ENCODE data around the gene EID2B. TPM values are rescaled to one million over a fixed set of nuclear protein-coding genes. Genes with fewer than 3 reads are reported as not detected.

Gene EID2B
- total and polyA plus RNA-seq, 2 of the 13 experiments (the other 11 are each of a cell fraction or from before 2014, with no cell fraction given) = 2.5 to 3.7 TPM

GRCh38 chr19:39502640-39503417, 29.8 kb downstream of the EID2B start (continued):
- 0 out of 2 replicates have a peak, but pooled peaks have one; percentile 38 for TF ChIP-seq ZNF710 (CRISPR knock-in tag; IDR thresholded peaks at IDR 0.05; ENCODE audit: borderline replicate concordance)
- TF ChIP-seq YEATS2 (CRISPR knock-in tag; IDR thresholded peaks at IDR 0.05; ENCODE audit: borderline replicate concordance) = peak; percentile 62; the same call in 1 of the 2 replicates
- TF ChIP-seq ZNF737 (CRISPR knock-in tag; IDR thresholded peaks at IDR 0.05; ENCODE audit: borderline replicate concordance) = peak; percentile 90
- no peak for TF ChIP-seq NFIC (IDR thresholded peaks at IDR 0.05; ENCODE audit: low read length)
- no peak for TF ChIP-seq ZNF788 (CRISPR knock-in tag; IDR thresholded peaks at IDR 0.05; ENCODE audit: borderline replicate concordance)
- peak; percentile 100 for TF ChIP-seq ATF7-NPFF (CRISPR knock-in tag; IDR thresholded peaks at IDR 0.05; ENCODE audit: low read depth)
- TF ChIP-seq FLYWCH1 (CRISPR knock-in tag; IDR thresholded peaks at IDR 0.05) = peak; percentile 98
- TF ChIP-seq CC2D1A (CRISPR knock-in tag; IDR thresholded peaks at IDR 0.05) = no peak
- TF ChIP-seq ZNF274 (CRISPR knock-in tag; IDR thresholded peaks at IDR 0.05) = peak; percentile 99
- TF ChIP-seq CENPBD1 (CRISPR knock-in tag; IDR thresholded peaks at IDR 0.05; ENCODE audit: borderline replicate concordance, low read depth) = peak; percentile 57; the same call in 1 of the 2 replicates
- TF ChIP-seq MIXL1 (CRISPR knock-in tag; IDR thresholded peaks at IDR 0.05) = peak; percentile 83
- TF ChIP-seq ZNF770 (CRISPR knock-in tag; IDR thresholded peaks at IDR 0.05) = no peak
- TF ChIP-seq RBAK (CRISPR knock-in tag; IDR thresholded peaks at IDR 0.05) = no peak
- peak; percentile 98 for TF ChIP-seq ZNF253 (CRISPR knock-in tag; IDR thresholded peaks at IDR 0.05; ENCODE audit: borderline replicate concordance)
- peak; percentile 91 for TF ChIP-seq ZSCAN5A (CRISPR knock-in tag; IDR thresholded peaks at IDR 0.05; ENCODE audit: borderline replicate concordance)
- TF ChIP-seq ZBTB49 (CRISPR knock-in tag; IDR thresholded peaks at IDR 0.05; ENCODE audit: borderline replicate concordance) = peak; percentile 86; the same call in 1 of the 2 replicates
- no peak for TF ChIP-seq ZNF414 (CRISPR knock-in tag; IDR thresholded peaks at IDR 0.05)
- peak; percentile 98; the same call in 1 of the 2 replicates for TF ChIP-seq ZSCAN12 (CRISPR knock-in tag; IDR thresholded peaks at IDR 0.05)

Measured in HepG2 (cell line).